NCI-H748 treated with DMSO at 0.1 percent for 48 hours (cell line): Measurements from ENCODE around the gene SLC45A1.
"Not testable (repeated sequence)": the region's sequence is repeated elsewhere in the genome, so short reads cannot be mapped to it uniquely, and the experiment has no call there.

Experiments used
- DNase-seq: peaks from one replicate; lab custom pipeline; 2025; lab: John Stamatoyannopoulos, UW

SLC45A1 gene

GRCh38 chr1:8367571-8368194 lies 49.8 kb downstream of the SLC45A1 start:
- no peak for DNase-seq

- DNase-seq, result no peak
These were observed 51.2 kb downstream of the SLC45A1 start for GRCh38 chr1:8368956-8369639.

- DNase-seq, result peak; percentile 76
These were observed 52.4 kb downstream of the SLC45A1 start for GRCh38 chr1:8370046-8370881.

GRCh38 chr1:8370905-8371315 lies 53.0 kb downstream of the SLC45A1 start:
- peak; percentile 76 for DNase-seq

- DNase-seq, result no peak
These were observed 53.6 kb downstream of the SLC45A1 start for GRCh38 chr1:8371372-8371991.

GRCh38 chr1:8373125-8373524 lies 55.2 kb downstream of the SLC45A1 start:
- DNase-seq, result no peak

- DNase-seq, result no peak
These were observed 55.8 kb downstream of the SLC45A1 start for GRCh38 chr1:8373581-8374241.

GRCh38 chr1:8374356-8374755 lies 56.4 kb downstream of the SLC45A1 start:
- no peak for DNase-seq

- DNase-seq, result no peak
These were observed 56.9 kb downstream of the SLC45A1 start for GRCh38 chr1:8374812-8375211.

GRCh38 chr1:8376358-8376840 lies 58.5 kb downstream of the SLC45A1 start:
- no peak for DNase-seq

- no peak for DNase-seq
These were observed 59.5 kb downstream of the SLC45A1 start for GRCh38 chr1:8377271-8377981.

GRCh38 chr1:8378178-8378577 lies 60.3 kb downstream of the SLC45A1 start:
- no peak for DNase-seq

- DNase-seq, result no peak
These were observed 61.1 kb downstream of the SLC45A1 start for GRCh38 chr1:8378981-8379470.

GRCh38 chr1:8379513-8380186 lies 61.7 kb downstream of the SLC45A1 start:
- DNase-seq, result no peak

- DNase-seq, result not testable (repeated sequence)
These were observed 62.4 kb downstream of the SLC45A1 start for GRCh38 chr1:8380310-8380709.

- DNase-seq, result no peak
These were observed 63.7 kb downstream of the SLC45A1 start for GRCh38 chr1:8381618-8382017.

- DNase-seq, result no peak
These were observed 64.2 kb downstream of the SLC45A1 start for GRCh38 chr1:8382051-8382505.

- DNase-seq, result no peak
These were observed 64.9 kb downstream of the SLC45A1 start for GRCh38 chr1:8382608-8383505.

- DNase-seq, result no peak
These were observed 66.2 kb downstream of the SLC45A1 start for GRCh38 chr1:8384088-8384487.
